GM10847 (cell line): ENCODE measurements around the gene PLEKHG2.
A peak's percentile ranks its signal among the peaks of the same experiment; 100 is the strongest.

Source experiments
- POLR2A ChIP-seq: IDR thresholded peaks from 2 replicates; pipeline ENCODE4 v1.6.1; 2011; ENCODE audit not compliant: insufficient read length; ENCODE audit errors: extremely low read depth

Gene PLEKHG2

DNA sequence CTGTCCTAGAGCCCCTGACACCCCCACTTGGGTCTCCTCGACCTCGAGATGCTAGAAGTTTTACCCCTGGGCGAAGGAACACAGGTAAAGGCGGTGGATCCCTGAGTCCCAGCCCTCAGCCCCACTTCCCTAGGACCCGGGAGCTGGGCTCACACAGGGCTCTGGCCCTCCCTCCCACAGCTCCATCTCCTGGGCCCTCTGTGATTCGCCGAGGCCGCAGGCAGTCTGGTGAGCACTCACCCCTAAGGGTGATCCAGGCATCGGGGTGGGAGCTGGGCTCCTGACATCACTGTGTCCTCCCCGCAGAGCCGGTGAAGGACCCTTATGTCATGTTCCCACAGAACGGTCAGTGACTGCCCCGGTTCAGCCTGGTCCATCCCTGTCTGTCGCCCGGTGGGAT lies 8.3 kb downstream of the PLEKHG2 start:
- no peak for TF ChIP-seq POLR2A

DNA sequence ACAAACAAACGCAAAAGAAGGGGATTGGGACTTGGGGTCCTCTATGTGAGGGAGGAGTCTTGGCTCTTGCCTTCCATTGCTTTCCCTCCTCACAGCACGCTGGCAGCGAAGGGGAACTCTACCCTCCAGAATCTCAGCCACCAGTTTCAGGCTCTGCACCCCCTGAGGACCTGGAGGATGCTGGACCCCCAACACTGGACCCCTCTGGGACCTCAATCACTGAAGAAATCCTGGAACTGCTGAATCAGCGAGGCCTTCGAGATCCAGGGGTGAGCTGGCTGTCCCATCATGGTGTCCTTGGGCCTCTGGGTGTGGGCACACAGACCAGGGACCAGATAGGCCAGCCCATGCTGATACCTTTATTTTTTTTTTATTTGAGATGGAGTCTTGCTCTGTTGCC lies 9.6 kb downstream of the PLEKHG2 start:
- no peak for TF ChIP-seq POLR2A

DNA sequence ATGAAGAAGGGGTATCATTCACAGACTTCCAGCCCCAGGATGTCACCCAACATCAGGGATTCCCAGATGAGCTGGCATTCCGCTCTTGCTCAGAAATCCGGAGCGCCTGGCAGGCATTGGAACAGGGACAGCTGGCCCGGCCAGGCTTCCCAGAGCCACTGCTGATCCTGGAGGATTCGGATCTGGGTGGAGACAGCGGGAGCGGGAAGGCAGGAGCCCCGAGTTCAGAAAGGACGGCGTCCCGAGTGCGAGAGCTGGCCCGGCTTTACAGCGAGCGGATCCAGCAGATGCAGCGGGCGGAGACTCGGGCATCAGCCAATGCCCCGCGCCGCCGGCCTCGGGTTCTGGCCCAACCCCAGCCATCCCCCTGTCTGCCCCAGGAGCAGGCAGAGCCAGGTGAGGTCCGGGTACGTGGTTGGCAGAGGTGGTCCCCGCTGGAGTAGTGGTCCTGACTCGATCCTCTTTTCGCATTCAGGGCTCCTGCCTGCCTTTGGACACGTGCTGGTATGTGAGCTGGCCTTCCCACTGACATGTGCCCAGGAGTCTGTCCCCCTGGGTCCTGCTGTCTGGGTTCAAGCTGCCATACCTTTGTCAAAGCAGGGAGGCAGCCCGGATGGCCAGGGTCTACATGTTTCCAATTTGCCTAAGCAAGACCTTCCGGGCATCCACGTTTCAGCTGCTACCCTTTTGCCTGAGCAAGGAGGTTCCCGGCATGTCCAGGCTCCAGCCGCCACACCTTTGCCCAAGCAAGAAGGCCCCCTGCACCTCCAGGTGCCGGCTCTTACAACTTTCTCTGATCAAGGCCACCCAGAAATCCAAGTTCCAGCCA lies 11.0 kb downstream of the PLEKHG2 start:
- no peak for TF ChIP-seq POLR2A

DNA sequence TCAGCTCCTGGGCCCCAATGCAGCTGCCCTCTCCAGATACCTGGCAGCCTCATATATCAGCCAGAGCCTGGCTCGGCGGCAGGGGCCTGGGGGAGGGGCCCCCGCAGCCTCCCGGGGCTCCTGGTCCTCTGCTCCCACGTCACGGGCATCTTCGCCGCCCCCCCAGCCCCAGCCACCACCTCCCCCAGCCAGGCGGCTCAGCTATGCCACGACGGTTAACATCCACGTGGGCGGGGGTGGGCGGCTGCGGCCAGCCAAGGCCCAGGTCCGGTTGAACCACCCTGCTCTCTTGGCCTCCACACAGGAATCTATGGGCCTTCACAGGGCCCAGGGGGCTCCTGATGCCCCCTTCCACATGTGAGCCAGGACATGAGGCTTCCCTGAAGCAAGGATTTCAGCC lies 12.5 kb downstream of the PLEKHG2 start:
- no peak for TF ChIP-seq POLR2A

DNA sequence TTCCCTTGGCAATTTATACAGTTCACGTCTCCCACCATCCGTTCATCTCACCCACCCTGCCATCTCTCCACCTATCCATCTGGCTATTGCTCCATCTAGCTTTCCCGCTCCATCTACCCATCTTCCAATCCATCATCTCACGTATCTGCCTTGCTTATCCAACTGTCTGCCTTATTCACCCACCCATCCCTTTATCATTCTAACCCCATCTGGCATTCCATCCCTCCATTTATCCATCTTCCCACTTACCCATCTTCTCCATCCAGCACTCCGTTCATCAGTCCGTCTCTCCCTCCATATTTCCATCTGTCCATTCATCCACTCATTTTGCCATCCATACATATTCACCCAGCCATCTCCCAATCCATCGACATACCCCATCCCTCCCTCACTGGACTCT lies 13.3 kb downstream of the PLEKHG2 start:
- TF ChIP-seq POLR2A, result no peak

DNA sequence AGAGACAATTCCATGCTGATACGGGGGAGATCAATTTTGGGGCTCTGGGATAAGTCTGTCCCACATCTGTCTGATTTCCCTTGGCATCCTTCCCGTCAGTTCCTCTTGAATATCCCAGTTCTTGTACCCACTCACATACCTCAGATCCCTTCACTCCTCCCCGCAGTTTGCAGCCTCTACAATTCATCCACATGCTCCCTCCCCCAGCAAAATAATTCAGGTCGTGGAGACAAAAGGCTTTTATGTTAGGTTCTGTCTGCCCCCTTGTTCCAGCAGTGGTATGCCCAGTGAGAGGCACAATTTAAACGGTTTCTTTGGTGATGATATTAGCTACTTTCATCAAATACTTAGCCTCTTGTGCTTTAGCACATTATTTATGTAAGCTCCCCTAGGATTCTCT lies 13.7 kb downstream of the PLEKHG2 start:
- TF ChIP-seq POLR2A, result no peak

DNA sequence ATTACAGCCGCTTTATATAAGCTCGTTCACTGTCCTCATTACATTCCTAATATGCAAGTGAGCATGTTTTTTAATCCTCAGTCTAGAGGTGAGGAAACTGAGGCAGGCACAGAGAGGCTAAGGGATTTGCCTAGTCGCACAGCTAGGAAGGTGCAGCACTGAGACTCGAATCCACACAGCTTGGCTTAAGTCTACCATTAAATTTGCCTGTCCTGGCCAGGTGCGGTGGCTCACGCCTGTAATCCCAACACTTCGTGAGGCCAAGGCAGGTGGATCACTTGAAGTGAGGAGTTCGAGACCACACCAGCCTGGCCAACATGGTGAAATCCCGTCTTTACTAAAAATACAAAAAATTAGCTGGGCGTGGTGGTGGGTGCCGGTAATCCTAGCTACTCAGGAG lies 15.2 kb downstream of the PLEKHG2 start:
- TF ChIP-seq POLR2A, result no peak

DNA sequence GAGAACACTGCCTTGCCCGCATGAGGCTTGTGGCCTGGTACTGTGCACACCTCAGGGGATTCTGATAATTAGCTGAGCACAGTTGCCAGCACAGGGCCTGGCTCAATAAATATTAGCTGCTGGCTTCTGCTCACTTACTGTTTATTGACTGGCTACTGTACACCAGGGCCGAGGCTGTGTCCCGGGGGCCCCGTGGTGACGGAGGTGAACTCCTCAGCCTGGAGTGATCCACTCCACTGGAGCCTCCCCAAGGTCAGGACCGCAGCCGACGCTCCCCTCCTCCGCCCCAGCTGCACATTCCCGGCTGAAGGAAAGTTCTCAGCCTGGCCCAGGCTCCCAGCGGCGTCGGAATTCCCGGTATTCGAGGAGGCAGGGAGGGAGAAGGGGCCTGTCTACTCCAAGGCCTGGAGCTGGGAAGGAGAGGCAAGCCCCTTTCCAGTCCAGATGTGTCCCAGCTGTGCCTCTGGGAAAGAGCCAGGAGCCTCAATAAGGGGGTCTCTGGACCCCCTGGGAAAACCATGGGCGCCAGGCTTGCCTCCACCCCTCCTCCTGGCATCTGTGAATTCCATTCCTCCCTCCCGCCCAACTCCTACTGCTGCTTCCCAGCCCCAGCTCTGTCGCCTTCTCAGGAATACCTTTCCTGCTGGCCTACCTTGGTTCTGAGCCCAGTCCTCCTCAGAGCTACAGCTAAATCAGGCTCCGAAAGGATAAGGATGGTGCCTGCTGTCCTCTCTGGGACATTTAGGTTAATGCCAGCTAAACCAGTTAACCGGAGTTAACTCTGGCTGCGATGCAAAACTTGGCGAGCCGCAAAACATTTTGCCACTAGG lies 16.0 kb downstream of the PLEKHG2 start:
- no peak for TF ChIP-seq POLR2A

DNA sequence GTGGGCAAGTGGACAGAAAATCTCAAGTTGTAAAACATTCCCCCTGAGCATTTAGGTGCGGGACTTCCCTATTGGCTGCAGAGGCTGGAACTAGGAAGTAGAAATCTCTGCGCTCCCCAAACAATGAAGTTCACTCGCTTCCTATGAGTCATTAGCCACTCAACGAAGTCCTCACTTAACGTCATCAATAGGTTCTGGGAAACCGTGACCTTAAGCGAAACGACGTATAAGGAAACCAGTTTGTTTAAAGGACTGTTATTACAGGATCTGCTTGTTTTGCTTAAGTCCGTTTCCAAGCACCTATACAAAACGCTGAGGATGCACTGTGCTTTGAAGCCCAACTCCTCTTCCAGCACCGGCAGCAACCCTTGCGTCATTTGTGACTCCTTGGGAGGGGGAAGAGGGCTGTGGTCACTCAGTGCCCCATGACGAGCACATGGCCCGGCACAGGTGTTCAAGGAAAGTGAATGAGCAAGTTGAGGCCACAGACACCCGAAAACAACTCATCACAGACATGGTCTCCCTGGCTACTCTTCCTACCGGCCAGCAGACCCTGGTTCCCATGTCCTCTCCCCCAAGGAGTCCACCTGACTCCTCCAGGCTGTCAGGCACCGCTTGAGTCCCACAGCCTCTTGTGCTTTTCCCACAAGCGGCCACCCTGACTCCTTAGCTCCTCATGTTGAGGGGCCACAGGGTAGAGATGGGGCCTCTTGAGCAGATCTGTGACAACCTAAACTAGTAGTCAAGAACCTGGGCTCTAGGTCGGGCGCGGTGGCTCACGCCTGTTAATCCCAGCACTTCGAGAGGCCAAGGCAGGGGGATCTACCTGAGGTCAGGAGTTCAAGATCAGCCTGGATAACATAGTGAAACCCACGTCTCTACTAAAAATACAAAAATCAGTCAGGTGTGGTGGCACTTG lies 18.5 kb downstream of the PLEKHG2 start:
- TF ChIP-seq POLR2A, result no peak

DNA sequence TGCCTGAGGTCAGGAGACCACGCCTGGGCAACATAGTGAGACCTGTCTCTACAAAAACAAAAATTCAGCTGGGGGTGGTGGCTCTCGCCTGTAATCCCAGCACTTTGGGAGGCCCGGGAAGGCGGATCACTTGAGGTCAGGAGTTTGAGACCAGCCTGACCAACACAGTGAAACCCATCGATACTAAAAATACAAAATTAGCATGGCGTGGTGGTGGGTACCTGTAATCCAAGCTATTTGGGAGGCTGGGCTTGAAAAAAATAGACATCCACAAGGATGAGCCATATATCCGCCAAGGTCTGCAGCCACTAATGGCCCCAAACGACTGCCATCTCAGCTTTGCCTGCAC lies 20.2 kb downstream of the PLEKHG2 start:
- TF ChIP-seq POLR2A, result no peak

DNA sequence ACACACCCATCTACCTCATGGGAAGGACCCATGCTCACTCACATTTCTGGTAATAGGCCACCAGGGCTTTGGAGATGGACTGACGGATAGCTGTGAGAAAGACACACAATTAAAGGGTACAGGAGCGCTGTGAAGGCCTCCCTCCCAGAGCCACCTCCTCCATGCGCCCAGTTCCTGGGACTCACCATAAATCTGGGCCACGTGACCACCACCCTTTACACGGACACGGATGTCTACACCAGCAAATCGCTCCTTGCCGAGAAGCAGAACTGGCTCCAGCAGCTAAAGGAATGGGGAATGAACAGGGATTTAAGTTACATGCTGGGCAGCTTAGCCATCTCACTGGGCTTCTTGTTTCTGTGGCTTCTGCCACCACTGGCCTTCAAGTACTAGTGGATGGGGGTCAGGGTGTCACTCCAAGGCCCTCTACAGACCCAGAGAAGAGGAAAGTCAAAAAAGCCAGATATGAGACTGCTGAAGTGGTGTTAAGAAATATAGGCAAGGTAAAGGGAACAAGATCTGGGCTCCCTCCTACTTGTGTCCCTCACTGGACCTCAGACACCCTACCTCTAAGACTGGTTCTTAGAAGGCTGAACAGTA lies 21.1 kb downstream of the PLEKHG2 start:
- TF ChIP-seq POLR2A, result no peak

DNA sequence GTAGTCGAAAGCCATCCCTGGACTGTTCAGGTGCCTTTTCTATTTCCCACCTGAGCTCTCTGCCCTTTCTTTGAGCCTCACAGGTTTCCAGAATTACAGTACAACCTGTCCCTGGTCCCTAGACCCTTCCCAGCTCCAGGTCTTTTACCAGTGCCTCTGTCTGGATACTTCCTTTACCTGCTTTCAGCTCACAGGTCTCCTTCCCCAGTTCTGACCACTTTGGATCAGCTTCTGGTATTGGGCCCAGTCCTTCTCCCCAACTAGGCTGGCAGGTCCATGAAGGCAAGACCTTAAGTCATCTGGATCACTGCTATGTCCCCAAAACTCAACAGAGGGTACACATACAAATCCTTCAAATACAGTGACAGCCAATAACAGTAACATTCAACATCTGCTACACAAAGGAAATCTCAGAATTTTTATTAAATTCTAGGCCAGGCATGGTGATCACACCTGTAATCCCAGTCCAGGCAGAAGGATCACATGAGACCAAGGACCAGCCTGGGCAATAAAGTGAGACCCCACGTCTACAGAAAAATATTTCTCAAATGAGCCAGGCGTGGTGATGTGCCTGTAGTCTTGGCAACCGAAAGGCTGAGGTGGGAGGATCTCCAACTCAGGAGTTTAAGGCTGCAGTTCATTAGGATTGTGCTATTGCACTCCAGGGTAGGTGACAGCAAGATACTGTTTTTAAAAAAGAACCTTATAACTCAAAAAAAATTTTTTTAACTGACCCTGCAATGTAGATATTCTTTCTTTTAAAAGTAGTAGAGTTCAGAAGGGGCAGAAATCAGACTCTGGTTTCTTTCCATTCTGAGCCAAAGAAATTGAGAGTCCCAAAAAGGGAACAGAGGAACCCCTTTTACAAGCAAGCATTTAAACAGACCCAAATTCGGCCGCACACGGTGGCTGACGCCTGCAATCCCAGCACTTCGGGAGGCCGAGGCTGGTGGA lies 21.9 kb downstream of the PLEKHG2 start:
- TF ChIP-seq POLR2A, result no peak

DNA sequence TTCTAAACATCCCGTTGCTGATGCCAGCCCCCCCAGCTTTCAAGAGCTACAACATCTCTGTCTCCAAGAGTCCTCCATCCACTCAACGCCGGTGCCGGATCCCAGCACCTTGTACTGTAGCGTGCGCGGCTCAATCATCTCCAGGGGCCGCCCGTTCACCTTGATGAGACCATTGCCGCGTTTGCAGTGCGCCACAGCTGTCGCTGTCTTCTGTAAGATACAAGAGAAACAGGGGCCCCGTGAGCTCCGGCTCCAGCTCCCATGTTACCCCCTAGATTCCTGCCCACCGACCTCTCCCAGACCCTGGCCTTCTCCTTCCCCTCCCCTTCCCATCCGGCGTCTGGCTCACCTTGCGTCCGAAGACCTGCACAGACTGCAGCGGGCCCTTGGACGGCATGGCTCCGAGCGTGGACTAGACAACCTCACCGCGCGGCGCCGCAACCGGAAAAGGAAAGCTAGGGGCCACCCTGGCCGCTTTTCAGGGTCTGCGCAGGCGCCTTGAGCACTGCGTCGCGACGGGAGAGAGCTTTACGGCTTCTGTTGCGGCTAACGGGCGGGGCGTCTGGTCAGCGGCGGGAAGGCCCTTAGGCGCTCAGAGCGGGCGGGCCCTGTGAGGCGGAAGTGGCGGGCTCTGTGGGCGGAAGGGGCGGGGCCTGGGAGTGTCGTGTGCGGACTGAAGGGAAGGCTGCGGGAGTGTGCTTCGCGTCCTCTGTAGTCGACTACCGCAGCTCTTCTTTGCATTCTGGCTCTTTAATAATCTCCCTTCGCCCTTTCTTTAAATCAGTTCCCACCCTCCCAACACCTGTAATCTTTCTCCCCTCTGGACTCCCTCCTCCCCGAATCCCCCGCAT lies 23.3 kb downstream of the PLEKHG2 start, which contains the start of gene RPS16:
Gene RPS16, minus strand, starts transcription at position 451 of the 851 bp plus-strand sequence. Its CDS starts 54 bp downstream, at position 397.
- TF ChIP-seq POLR2A, result peak; percentile 98
